NCI-H2029 (cell line): Measurements from ENCODE around the gene ENTPD5.
"Not testable (repeated sequence)": the region's sequence is repeated elsewhere in the genome, so short reads cannot be mapped to it uniquely, and the experiment has no call there.

ENCODE experiments used
- DNase-seq: peaks from one replicate; lab custom pipeline; 2025; lab: John Stamatoyannopoulos, UW

ENTPD5 gene

DNA sequence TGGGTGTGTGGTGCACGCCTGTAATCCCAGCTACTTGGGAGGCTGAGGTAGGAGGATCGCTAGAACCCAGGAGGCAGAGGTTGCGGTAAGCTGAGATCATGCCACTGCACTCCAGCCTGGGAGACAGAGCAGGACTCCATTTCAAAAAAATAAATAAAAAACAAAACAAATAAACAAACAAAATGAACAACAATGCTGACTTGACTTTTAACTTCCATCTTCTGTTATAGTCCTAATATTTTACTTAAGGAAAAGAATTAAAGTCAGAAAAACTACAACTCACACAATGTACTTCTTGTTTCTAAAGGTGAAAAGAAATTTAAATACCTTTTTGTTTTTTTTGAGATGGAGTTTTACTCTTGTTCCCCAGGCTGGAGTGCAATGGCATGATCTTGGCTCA, 13.4 kb downstream of the ENTPD5 start:
- DNase-seq, result not testable (repeated sequence)

DNA sequence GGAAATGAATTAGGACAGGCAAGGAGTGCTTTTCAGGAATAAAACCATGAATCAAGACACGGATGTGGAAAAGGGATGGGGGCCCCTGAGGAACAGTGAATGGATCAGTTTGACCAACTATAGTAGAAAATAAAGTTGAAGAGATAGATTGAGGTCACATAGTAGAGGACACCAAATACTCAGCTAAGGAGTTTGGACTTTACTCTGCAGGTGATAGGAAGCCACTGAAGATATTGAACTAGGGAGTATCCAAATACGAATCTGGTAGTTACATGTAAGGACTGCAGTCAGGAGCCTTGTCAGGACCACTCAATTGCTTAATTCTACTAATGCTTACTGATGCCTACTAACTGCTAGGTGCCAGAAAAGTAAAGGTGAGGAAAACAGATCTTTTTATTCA, 20.4 kb downstream of the ENTPD5 start:
- no peak for DNase-seq

DNA sequence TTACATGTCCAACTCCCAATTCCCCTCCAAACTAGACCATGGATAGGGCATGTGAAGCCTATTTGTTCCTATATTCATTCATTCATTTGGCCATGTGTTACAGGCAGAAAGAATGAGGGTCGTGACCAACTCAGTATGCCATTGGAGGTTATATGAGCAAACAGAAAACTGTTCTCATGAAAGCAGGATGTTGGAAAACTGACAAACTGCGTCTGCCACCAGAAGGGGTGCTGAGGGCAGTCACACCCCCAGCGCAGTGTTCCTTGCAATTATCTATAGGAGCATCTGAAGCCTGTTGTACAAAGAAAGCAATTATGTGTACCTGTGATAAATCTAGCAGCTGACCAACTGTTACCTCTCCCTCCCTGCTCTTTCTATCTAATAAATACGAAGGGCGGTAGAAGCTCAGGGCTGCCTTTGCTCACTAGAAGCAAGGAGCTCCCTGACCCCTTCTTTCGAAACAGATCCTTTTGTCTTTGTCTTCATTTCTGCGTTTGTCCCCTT, 21.1 kb downstream of the ENTPD5 start:
- no peak for DNase-seq

DNA sequence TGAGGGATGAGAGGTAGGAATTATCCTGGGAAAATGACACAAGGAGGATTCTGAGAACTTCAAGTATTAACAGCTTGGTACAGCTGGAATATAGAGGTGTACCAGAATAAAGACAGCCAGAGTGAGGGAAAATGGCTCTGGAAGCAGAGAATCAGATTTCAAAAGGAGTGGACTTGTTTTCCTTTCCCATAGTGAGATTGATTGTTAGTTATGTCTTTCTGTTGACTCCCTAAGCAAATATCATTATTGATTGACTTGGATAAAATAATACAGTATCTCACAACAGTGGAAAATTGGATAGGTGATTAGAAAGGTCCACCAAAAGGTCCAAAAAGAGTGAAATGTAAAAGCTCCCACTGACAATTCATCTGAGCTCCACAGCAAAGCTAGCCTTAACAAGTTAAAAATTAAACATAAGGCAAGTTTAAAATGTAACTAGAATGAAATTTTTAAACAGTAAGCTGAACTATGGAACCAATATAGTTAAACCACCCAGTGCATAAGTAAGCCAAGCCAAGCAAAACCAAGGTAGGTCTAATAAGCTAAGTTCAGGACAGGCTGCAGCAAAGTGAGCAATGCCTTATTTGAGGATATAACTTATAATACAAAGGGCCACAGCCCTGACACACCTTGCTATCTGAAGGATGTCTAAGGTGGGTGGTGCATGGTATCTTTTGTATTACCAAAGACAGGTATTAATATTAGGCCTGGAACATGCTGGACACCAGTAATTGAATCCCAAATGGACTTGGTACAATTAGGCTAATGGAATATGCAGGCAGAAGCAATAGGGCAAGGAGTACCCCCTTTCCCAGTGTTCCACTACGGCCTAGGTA, 21.8 kb downstream of the ENTPD5 start:
- DNase-seq, result no peak

DNA sequence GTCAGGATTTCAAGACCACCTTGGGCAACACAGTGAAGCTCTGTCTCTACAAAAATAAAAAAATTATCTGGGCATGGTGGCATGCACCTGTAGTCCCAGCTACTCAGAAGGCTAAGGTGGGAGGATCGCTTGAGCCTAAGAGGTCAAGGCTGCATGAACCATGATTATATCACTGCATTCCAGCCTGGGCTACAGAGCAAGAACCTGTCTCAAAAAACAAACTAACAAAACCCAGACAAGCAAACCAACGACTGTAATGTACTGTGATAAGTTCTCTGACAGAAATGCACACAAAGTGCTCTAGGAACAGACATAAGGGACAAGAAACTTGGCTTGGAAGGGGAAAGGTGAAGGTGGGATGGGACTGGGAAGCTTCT, 22.4 kb downstream of the ENTPD5 start:
- DNase-seq, result no peak

DNA sequence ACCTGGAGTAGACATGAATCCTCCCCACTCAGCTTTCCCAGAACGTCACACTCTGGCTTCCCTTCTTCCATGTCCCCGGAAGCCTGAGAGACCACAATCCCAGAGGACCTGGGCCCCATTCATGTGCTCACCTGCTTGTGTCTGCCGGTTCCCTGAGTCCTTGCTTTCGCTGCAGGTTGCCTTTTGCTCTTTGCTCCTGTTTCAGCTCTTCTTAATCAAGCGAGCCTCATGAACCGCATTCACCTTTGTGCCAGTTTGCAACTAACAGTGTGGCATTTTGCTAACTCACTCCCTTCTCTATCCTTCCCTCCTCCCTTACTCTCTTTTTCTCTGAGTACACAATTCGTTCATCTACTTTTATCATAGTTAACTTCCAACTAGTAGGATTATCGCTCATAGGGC, 23.1 kb downstream of the ENTPD5 start:
- DNase-seq, result no peak

DNA sequence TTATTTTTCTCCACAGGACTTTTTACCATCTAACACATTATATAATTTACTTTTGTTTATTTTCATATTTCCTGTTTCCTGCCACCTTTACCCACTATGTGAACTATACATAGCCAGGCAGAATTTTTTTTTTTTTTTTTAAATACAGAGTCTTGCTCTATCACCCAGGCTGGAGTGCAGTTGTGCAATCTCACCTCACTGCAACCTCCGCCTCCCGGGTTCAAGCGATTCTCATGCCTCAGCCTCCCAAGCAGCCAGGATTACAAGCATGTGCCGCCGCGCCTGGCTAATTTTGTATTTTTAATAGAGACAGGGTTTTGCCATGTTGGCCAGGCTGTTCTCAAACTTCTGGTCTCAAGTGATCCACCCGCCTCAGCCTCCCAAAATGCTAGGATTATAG, 24.2 kb downstream of the ENTPD5 start:
- not testable (repeated sequence) for DNase-seq

DNA sequence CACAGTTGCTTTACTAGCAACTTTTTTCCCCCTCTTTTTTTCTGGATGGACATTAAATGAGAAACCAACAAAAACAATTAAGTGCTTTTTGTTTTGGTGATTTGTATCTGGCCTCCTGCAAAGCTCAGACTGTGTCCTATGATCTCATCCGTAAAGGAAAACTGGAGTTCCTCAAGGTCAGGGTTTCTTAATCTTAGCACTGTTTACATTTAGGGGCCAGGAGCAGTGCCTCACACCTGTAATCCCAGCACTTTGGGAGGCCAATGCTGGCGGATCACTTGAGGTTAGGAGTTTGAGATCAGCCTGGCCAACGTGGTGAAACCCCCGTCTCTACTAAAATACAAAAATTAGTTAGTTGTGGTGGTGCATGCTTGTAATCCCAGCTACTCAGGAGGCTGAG, 28.0 kb downstream of the ENTPD5 start:
- no peak for DNase-seq

DNA sequence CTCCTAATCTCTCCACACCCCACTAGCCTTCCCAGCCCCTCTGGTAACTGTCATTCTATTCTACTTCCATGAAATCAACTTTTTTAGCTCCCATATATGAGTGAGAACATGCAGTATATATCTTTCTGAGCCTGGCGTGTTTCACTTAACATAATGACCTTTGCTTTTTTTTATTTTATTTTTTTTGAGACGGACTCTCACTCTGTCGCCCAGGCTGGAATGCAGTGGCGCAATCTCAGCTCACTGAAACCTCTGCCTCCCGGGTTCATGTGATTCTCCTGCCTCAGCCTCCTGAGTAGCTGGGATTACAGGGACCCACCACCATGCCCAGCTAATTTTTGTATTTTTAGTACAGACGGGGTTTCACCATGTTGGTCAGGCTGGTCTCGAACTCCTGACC, 30.4 kb downstream of the ENTPD5 start:
- DNase-seq, result not testable (repeated sequence)

DNA sequence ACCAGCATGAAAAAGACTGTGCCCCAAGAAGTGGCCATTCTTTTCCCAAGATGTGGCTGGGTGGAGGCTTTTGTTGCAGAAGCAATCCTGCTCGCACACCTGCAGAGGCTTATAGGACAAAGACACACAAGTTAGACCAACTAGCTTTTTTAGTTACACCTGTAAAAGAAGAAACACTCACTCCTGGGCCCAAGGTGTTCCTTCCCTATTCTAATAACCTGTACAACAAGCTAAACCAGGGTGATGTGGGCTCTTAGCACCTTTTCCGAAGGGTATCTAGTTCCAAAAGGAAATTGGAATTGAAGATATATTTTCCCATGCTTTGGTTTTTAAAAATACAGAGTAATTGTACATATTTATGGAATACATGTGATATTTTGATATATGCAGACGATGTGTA, 31.0 kb downstream of the ENTPD5 start:
- no peak for DNase-seq

DNA sequence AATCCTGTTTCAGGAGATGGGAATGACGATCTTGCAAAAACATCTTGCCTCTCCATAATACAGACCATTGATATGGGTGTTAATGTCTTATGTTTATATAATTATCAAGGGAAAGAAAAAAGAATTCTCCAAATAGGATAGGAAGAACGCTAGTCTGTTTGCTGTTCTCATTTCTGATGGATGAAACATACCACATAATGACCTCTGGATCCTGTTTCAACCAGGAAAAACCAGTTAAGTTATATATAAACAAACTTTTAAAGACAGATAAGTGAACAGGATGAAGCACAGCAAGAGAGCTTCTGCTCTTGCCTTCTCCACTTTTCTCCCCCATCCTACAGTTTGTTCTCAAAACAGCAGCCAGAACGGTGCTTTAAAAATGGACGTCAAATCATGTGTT, 41.2 kb downstream of the ENTPD5 start:
- no peak for DNase-seq

DNA sequence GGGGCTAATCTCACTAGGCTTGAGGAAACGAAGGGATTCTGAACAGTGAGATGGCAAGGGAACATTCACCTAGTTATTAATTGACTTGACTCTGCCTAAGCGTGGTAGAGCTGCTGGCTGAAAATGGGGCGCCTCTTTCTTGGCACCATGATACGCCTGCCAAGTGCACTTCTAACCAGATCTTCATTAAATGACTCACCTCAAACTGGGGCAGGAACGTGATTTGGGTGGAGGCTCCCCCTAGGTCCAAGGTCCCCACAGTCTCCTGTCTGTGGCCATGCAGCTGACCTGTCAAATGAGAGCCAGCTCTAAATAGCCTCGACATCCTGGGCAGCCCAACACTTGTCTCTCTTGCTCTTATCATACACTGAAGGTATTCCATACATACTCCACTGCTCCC, 43.0 kb downstream of the ENTPD5 start:
- DNase-seq, result no peak

DNA sequence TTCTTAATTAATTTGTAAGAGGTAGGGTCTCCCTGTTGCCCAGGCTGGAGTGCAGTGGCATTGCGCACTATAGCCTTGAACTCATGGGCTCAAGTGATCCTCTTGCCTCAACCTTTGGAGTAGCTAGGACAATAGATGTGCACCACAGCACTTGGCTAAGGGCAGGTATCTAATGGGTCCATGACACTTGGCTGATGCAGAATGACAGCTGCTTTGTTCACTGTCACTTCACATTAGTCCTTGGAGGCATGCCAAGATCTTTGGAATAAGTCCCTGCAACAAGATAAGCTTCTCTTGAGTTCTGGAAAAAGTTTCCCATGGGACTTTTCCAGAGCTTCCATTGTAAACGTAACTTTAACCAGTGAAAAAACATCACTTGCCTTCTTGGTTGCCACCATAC, 45.6 kb downstream of the ENTPD5 start:
- no peak for DNase-seq

DNA sequence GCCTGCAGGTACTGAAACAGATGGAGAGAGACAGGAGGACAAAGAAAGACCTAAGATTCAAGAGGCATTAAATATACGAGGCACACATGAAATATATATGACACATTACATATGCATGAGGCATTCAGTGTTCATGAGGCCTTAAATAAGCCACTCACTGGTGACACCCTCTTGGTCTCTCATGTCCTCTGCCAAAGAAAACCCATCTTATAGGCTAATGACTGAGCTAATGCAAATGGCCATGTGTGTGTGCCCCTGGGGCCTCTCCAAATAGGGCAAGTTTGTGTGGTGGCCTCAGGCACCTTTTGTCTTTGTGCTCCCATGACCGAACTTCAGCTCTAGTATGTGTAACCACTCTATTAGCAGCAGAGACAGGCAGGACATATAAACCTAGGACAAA, 50.2 kb downstream of the ENTPD5 start:
- no peak for DNase-seq

DNA sequence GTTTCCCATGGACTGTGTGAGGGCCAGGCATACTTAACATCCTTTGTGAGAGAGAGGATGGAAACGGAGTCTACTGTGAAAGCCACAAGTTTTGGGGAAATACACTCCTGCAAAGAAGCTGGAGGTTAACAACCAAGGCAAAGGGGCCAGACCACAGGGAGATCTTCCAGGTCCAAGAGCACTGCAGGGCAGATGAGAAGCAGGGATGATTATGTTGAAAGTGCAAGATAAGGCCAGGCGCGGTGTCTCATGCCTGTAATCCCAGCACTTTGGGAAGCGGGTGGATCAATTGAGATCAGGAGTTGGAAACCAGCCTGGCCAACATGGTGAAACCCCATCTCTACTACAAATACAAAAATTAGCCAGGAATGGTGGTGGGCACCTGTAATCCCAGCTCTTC, 53.9 kb downstream of the ENTPD5 start:
- no peak for DNase-seq

DNA sequence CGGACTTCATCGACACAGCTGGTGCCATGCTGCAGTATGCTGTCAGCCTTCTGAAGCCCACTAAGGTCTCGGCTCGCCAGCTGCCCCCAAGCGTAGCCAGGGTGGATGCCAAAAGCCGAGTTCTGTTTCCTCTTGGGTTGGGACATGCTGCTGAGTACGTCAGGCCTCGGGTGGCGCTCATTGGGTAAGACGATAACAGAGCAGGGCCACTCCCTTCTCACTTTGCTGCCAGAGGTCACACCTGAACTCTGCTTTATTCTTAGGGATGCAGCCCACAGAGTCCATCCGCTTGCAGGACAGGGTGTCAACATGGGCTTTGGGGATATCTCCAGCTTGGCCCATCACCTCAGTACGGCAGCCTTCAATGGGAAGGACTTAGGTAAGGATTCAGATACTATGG, 57.9 kb downstream of the ENTPD5 start:
- no peak for DNase-seq

DNA sequence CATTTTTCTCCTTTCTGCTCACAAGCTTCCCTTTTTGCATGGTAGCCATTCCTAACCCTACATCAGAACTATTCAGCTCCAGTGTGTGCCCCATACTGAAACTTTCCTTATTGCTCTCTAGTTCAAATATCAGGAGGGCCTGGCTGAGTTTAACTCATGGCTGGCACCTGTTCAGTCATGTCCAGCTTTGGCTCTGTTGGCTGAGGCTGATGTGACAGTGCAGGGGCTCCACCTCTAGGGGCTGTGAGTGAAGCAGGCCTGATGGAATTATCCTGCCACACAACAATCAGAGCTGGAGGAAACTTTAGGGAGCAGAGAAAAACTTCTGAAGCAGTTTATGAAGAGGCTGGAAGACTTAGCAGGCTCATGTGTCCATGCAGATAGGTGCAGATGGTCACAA, 60.5 kb downstream of the ENTPD5 start:
- DNase-seq, result no peak

DNA sequence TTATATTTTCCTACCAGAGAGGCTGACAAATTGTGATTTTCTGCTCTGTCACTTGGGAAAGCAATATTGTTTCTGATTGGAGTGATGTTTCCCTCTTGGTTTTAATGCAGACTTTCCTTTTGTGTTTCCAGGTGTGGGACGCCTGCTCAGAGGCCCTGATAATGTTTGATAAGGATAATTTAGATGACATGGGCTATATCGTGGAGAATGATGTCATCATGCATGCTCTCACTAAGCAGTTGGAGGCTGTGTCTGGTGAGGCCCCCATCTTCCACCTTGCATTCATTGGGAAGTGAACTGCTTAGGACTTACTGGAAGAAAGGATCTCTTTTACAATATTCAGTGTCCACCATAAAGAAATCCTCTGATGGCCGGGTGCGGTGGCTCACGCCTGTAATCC, 63.4 kb downstream of the ENTPD5 start:
- DNase-seq, result no peak

DNA sequence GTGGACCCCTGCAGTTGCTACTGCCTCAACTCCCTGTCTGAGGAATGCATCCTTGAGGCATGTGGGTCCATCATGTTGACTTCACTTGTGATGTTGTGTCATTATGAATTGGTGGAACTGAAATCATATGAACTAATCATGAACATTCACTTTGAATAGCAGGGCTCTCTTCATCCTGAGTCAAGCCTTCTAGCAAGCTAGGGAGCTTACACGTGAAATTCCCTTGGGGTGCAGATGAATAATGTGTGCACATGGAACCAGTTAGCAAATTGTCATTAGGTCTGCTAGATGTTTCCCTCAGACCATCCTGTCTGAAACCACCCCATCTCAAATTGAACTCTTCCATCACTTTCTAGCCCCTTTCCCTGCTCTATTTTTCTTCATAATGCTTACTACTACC, 65.4 kb downstream of the ENTPD5 start:
- no peak for DNase-seq

DNA sequence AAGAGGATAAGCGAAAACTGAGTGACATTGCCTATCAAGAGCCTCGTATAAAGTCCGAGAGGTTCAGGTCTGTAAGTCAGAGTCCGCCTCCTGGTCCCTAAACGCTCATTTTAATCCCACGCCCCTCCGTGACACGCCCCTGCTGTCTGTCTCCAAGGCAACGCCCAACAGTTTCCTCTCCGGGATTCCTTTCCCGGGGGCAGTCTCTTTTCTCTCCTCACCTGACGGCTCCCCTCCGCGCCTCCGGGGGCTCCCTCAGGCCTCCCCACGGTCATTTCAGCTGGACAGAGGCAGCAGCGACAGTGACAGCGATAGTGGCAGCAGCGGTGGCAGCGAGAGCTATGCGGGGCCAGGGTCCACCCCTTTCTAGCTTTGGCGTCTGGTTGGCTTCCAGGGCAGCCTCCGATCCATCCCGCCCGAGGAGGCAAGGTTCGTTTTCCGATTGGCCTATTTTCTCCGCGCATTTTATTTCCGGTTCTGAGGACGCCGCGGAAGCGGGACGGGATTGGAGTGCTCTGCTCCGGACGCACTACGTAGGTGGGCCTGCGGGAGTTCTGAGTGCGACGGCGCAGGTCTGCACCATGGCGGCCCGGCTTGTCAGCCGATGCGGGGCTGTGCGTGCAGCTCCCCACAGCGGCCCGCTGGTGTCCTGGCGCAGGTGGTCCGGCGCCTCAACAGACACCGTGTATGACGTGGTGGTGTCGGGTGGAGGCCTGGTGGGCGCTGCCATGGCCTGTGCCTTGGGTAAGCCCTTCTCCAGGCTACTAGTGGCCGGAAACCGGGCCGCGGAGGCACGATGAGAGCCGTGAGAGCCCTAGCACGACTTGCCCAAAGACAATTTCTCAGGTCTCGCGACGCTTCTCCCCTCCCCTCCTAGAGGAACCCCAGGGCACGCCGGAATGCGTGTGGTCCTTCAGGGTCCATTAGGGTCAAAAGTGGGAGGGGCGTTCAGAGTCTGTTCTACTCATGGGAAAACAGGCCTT, 69.0 kb downstream of the ENTPD5 start, which contains the start of the genes COQ6 and FAM161B:
COQ6 (plus strand) TSS at position 551 of the 983 bp plus-strand sequence; CDS start at position 582, 31 bp downstream.
FAM161B (minus strand) TSS at position 343 of the 983 bp plus-strand sequence; CDS start at position 275, 68 bp downstream.
- peak; percentile 90 for DNase-seq

DNA sequence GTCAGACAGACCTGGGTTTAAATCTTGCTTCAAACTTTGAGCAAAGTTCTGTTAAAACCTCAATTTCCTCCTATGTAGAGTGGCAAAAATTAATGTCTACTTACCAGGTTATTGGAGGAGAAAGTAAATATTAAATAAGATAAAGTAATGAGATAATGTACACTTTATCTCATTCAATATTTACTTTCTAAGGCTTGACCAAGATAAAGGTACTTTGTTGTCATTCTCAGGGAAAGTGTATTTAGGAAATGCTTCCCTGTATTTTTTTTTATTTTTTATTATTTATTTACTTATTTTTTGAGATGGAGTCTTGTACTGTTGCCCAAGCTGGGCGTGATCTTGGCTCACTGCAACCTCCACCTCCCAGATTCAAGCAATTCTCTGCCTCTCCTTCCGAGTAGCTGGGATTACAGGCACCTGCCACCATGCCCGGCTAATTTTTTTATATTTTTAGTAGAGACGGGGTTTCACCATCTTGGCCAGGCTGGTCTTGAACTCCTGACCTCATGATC, 73.9 kb downstream of the ENTPD5 start:
- DNase-seq, result no peak

DNA sequence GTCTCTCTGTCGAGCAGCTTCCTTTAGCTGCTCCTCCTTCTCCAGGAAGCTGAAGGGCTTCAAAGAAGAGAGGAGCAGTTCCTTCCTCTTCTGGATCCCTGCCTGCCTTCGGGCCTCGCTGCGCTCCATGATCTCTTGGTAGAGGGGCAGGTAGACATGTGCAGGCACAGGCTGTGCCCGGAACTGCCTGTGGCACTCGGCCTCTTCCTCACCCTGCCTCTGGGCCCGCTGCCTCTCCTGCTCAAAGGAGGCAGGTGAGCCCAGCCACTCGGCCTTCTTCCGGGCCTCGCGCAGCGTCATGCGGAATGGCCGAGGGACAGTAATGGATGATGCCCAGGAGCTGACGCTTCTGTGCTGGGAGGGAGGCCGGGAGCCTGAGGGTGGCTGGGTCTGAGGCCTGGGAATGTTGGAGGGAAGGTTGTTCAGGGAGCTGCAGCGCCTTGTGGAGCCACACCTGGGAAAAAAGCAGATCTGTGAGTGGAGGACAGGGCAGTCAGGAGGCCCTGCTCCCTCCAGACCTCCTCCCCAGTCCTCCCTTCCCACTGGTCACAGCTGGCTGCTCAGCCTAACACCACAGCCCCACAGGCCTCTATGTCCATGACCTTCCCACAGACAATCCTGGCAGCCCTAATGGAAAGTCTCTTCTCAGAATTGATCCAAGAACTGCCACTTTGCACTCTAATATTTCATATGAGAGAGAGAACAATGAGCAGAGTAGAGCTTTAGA, 74.5 kb downstream of the ENTPD5 start:
- no peak for DNase-seq
